GM18520 (cell line): ENCODE results near the gene SLC7A6.

ENCODE experiments used
- ATAC-seq: cut with Tn5 transposase; IDR thresholded peaks from one replicate; pipeline ENCODE4 v1.9.1; 2021; ENCODE audit not compliant: unreplicated experiment

SLC7A6 gene

DNA sequence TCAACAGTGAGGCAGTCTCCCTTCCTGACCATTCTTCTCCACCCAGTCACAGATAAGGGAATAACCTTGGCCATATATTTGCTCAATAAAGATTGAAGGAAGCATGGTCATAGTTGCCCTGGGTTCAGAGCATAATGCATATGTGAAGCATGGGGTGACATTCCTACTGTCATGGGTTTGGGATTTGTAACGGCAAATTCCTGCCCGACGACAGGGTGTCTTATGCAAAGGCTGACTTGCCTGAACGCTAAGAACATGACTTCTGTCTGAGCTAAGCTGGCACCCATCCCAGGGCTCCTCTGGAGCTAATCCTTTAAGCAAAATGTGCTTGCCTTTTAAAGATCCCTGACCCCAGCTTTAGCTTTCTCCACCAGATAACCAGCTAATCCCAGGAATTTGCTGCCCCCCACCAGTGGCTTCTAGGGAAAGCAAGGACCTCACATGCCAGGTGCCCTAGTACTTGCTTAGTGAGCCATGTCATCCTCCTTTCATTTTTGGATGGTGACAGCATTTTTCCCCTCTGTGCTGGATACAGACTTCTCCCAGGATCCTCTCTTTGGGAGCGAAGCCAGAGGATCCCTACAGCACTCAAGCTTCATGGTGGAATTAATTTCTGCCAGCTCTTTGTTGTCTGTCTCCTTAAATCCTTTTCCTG, 34.7 kb downstream of the SLC7A6 start:
- no peak for ATAC-seq

GRCh38 chr16:68299571-68300453, 35.5 kb downstream of the SLC7A6 start:
- ATAC-seq, result no peak

GRCh38 chr16:68300734-68301459, 36.6 kb downstream of the SLC7A6 start:
- no peak for ATAC-seq

GRCh38 chr16:68306633-68307032, 42.3 kb downstream of the SLC7A6 start:
- no peak for ATAC-seq

DNA sequence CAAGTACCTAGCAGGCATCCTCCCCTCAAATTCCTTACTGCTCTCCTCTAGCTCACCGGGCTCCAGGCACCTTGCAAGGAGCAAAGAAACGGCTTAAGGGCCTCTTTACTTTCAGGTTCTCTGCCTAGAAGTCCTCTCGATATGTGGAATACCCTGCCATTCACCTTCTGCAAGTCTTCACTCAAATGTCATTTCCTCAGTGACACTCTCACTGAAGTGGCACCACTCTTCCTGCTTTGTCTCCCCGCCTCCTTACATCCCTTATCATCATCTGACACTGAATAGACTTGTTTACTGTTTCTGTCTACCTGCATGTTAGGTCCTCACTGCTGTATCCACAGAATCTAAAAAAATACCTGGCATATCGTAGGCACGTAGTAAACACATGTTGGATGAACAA, 45.5 kb downstream of the SLC7A6 start:
- ATAC-seq, result no peak

DNA sequence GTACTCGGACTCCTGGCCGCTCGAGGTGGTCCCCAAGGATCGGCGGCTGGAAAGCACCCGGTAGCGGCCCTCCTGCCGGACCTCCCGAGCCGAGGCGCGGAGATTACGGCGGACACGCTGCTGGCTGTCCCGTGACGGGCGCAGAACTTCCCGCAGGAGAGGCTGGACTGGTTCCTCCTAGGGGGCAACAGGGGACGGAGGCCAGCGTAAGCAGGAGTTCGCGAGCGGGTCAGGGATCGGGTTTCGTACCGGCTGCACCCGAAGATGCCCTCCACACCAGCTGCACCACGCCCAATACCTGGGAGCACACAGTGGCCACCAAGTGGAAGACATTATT, 46.1 kb downstream of the SLC7A6 start:
- no peak for ATAC-seq

DNA sequence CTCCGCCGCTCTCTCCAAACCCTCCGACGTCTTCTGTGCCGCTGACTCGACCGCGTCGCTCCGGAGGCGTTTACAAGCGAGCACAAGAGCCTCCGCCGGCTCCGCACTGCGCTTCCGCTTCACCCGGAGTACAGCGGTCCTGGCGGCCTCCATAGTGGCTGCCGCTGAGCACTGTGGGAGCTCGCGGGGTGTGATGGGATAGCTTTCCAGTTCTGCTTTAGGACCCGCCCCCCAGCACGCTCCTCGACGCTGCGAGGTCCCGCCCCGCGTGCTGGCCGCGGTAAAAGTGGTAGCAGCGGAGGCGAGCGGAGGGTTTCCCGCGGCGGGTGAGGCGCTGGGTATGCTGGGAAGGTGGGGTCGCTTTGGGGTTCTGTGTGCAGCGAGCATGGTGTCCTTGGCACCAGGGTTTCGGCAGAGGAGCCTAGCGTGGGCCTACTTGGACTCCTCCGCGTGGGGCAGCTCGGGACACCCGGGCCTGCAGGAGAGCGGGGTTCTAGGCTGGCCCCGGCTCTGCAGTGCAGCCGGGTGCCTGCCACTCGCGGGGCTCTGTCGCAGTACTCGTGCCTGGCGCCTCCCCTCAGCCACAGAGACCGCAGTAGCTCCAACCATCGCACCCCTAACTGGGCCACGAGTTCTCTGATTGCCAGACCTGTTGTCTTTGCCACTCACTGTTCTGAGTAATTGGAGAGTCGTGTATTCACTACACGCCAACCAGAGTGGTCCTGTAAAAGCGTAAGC, 46.6 kb downstream of the SLC7A6 start, which contains the start of the genes PRMT7 and SLC7A6OS:
Gene PRMT7 (plus strand): TSS at position 246 of the 738 bp plus-strand sequence. CDS start 4,961 bp downstream, outside the sequence.
Gene SLC7A6OS (minus strand): TSS at position 173 of the 738 bp plus-strand sequence. CDS start 20 bp downstream, at position 153.
- ATAC-seq, result peak; percentile 91

GRCh38 chr16:68313116-68313515, 48.8 kb downstream of the SLC7A6 start:
- no peak for ATAC-seq

DNA sequence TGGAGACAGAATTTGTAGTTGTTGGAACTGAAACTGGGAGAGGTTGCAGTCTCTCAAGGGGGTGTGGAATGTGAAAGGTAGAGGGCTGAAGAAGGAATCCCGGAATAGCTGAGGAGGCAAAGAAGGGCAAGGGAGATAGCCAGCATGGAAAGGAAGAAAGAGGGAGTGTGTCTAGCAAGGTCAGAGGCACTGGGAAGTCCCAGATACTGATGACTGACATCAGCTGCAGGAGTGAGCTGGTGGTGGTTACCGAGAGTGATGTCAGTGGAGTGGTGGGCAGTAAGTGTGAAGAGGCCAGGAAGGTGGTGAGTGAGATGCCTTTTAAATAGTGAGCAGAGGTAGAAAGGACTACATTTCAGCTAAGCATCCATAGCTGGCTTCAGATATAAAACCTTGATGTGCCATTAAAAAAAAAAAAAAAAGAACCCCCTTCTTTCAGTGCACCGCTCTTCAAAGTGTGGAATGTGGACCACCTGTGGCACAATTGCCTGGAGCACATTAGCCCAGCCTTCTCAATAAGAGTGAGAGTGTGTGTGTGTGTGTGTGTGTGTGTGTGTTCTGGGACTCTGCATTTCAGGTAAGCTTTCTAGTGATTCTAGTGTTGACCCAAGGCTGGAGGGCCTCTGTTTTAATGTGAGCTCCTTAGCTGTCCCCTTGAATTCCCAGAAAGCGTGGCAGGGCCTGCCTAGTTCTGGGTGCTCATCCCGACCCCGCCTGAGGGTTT, 55.0 kb downstream of the SLC7A6 start:
- ATAC-seq, result peak; percentile 88

DNA sequence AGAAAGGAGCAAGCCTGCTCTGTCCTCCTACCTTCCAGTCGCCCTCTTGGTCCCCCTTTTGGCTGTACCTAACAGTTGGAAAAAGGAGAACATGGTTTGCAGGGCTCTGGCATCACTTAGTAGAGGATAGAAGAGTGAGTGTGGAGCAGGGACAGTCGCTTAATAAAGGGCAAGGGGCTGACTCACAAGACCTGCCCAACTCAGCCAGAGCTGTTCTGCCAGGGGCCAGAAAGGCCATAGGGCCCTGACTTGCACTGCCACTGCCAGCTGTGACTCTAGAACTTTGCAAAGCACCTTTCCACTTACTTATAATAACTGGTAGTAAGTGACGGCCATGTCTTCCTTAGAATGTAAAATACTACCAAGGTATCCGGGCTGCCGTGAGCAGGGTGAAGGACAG, 60.0 kb downstream of the SLC7A6 start:
- no peak for ATAC-seq

DNA sequence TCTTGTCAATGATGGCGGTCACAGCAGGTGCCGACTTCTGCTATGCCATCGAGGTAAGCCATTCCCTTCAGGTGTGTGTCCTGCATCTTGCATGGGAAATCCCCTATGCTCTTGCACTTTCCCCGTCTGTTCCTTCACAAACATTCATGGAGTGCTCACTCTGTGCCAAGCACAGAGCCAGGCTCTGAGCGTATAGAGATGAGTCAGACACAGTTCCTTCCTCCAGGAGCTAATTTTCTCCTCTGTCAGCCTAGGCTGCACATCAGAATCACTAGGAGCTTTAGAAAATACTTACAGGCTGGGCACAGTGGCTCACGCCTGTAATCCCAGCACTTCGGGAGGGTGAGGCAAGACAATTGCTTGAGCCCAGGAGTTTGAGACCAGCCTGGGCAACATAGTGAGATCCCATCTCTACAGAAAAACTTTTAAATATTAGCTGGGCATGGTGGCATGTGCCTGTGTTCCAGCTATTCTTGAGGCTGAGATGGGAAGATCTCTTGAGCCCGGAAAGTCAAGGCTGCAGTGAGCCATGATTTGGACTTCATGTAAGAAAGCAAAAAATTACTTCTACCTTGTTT, 60.5 kb downstream of the SLC7A6 start:
- ATAC-seq, result no peak

DNA sequence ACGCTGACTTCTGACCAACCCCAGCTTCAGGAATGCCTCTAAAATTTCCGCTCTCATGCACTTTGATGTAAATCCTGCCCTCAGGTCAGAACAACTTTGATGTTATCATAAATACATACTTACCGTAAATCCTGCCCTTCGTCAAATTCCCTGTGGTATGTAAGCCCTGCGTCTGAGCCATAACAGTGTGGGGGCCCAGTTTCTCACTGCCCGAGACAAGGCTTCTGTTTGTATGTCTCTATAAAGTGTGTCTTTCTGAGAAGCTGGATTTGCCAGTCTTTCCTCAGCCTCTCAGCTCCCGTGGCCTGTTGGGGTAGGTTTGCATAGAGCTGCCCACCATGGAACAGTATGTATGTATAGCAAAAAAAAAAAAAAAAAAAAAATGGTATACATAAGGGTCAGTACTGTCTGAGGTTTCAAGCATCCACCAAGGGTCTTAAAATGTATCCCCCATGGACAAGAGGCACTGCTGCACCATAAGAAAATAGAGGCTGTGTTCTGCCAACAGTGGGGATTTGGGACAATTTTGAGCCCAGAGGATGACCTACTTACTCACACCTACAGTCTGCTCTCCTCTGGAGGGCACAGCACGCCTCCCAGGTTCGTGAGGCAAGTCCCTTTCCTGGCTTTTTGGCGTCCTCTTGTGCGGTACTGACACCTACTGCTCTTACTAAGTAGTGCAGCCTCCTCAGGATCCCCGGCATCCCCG, 64.0 kb downstream of the SLC7A6 start:
- no peak for ATAC-seq

GRCh38 chr16:68328860-68329390, 64.6 kb downstream of the SLC7A6 start:
- ATAC-seq, result no peak

- ATAC-seq, result no peak
These were observed 67.6 kb downstream of the SLC7A6 start for GRCh38 chr16:68331879-68332410.

GRCh38 chr16:68332411-68333121, 68.2 kb downstream of the SLC7A6 start:
- ATAC-seq, result no peak

GRCh38 chr16:68335175-68335574, 70.8 kb downstream of the SLC7A6 start:
- ATAC-seq, result no peak

GRCh38 chr16:68338326-68339119, 74.2 kb downstream of the SLC7A6 start:
- ATAC-seq, result no peak
